NCI-H2196 treated with DMSO at 0.1 percent for 48 hours (cell line): Measurements from ENCODE around the gene MRPL14.
"Not testable (repeated sequence)": the region's sequence is repeated elsewhere in the genome, so short reads cannot be mapped to it uniquely, and the experiment has no call there.

Source experiments
- DNase-seq: peaks from one replicate; lab custom pipeline; 2025; ENCODE audit not compliant: unreplicated experiment; lab: John Stamatoyannopoulos, UW

The MRPL14 gene

DNA sequence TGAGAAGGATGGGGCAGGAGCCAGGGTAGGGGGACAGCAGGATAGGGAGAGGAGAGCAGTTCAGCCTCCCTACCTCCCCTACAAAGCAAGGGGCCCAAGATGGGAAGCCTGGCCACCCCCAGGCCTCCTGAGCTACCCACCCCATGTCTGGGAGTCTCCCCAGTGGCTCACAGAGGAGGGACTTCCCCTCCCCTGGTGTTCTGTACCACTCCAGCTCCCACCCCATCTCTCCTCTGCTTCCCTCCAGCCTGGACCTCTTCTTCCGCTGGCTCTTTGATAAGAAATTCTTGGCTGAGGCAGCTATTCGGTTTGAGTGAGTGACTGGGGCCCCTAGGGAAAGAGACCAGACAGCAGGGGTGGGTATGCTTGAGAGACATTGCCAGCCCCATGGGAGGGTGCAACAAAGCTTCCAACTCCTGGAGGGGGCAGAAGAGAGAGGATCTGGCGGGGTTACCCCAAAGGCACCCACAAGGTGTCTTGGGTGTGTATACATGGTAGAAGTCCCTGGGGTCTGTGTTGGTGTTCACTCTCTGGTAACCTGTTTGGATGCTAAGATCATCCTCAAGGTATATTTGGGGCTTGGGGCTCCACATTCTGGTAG is 23.2 kb upstream of the MRPL14 start:
- no peak for DNase-seq

DNA sequence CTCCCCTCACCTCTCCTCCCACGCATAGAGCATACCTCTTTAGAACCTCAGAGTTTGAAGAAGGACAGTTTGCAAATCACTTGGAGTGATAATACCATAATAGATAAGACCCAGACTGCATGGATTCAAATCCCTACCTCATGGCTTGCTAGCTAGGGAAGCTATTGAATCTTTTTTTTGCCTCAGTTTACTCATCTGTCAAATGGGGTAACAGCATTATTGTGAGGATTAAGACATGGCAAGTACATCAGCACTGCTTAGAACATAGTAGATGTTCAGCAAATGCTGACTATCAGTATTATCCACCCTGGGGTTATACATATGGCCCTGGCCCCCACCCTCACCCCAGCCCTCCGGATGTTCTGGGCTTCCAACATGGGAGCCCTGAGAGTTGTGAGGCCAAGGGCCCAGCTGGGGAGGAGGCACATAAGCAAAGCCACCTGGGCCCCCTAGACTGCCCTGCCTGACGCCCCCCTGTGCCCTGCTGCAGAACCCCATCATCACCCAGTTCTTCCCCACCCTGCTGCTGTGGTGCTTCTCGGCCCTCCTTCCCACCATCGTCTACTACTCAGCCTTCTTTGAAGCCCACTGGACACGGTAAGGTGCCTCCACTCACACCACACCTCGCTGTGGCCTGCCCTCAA is 22.2 kb upstream of the MRPL14 start:
- DNase-seq = no peak

DNA sequence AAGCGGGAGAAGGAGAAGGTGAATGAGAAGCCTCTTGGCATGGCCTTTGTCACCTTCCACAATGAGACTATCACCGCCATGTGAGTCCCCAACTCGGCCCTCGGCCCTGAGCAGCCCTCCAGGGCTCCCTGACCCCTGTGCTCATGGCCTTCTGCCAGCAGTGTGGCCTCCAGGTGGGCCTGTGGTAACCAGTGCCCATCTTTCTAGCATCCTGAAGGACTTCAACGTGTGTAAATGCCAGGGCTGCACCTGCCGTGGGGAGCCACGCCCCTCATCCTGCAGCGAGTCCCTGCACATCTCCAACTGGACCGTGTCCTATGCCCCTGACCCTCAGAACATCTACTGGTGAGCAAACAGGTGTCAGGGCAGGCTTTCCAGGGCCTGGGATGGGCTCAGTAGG is 21.1 kb upstream of the MRPL14 start:
- no peak for DNase-seq

DNA sequence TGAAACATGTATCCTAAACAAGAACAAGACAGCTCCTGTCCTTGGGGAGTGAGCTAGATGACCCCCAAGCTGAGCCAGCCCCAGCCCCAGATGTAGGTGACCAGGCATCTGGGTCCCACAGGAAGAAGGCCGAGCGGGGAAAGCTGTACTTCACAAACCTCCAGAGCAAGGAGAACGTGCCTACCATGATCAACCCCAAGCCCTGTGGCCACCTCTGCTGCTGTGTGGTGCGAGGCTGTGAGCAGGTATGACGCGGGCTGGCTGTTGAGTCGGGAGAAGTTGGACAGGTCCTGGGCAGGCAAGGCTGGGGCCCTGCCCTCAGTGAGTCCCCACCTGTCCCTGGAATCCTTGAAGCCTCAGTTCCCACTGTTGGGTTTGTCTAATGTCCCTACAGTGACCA is 20.0 kb upstream of the MRPL14 start:
- DNase-seq = no peak

DNA sequence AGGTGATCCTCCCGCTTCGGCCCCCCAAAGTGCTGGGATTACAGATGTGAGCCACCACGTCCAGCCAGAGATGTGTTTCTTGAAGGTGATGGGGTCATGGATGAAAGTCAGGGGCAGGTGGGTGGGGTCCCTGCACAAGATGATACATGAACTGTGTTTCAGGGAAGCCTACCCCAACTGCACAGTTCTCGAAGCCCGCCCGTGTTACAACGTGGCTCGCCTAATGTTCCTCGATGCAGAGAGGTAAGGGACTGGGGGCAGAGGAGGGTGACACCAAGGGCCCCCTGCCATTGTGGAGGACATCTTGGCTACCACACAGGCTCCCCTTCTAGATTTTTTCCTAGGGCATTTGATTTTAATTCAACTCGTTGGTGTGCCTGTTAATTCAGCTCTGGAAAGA is 19.4 kb upstream of the MRPL14 start:
- DNase-seq = no peak

- no peak for DNase-seq
Observed at GRCh38 chr6:44145839-44146238, 18.6 kb upstream of the MRPL14 start.

- not testable (repeated sequence) for DNase-seq
Observed at GRCh38 chr6:44144536-44144935, 17.3 kb upstream of the MRPL14 start.

GRCh38 chr6:44143731-44144130 is 16.5 kb upstream of the MRPL14 start:
- DNase-seq = no peak

DNA sequence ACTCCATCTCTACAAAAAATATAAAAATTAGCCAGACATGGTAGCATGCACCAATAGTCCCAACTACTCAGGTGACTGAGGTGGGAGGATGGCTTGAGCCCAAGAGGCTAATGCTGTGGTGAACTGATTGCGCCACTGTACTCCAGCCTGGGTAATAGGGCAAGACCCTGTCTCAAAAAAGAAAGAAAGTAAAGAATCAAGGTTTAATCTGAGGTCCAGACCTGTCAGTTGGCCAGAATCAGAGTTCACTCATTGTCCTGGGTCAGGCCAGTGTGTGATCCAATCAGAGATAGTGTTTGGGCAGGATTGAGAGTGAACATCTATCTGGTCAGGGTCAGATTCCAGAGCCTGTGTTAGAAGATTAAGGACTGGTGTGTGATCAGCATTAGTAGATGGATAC is 15.6 kb upstream of the MRPL14 start:
- DNase-seq = no peak

- DNase-seq = no peak
Observed at GRCh38 chr6:44139351-44139743, 12.1 kb upstream of the MRPL14 start.

DNA sequence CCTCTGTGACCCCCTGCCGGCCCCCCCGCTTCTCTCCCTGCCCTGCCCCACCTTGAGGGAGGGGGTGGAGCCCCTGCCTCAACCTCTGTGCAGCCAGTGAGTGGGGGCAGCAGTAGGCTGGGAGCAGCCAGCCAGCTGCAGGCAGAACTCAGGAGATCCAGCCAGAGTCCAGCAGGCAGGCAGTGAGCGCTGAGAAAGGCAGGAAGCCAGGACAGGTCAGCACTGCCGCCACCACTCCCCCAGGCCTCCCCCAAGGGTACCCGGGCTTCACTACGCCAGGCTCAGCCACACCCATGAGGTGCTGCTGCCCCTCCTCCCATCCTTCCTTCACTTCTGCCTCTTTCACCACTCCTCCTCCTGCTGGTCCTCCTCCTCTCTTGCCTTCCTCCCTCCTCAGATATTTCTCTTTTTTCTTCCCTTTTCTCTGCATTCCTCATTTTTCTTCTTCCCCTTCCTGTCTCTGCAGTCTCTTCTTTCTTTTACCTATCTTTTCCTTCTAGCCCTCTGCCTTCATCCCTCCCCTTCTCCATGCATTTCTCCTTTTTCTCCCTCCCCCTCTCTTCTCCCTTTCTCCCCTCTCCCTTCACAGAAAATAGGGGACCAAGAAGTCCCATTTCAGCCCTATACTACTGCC is 11.6 kb upstream of the MRPL14 start:
- no peak for DNase-seq

DNA sequence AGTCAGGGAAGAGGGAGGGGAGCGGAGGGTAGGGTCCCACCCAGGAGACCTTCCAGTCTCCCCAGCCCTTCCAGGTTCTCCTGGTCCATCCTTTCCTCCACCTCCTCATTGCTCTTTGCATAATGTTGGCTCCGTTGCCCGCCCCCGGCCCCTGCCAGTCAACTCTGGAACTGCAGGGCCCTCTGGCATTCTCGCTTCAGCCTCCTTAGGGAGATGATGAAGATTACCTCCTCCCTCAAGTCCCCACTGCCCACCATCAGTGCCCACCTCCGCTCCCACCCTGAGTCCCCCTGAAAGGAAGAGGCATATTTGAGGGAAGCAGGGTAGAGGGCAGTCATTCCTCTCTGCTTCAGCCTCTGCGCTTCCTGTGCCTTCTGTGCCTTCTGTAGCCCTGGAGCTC is 8.6 kb upstream of the MRPL14 start:
- no peak for DNase-seq

DNA sequence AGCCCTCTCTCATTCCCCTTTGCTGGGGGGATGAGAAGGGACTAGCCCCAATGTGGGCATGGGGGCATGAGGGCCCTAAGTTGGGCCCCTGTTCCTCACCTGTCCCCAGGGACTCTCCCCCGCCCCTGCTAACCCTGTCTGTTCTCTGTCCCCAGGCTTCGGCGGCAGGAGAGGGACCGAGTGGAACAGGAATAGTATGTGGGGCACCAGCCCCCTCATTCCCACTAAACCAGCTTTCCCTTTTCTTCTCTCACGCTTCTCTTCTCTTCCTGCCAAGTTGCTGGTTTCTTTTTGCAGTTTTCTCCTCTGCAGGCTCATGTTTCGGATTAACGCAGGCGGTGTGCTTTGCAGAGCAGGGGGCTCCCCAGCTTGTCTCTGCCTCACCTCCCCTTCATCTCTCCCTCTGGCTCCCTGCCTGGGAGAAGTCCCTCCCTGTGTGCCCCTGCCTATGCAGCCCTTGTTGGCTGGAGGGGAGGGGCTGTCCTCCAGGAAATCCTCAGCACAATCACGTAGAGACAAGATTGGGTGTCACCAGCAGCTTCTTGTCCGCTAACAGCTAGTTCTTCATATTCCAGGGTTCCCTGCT is 8.0 kb upstream of the MRPL14 start:
- no peak for DNase-seq

DNA sequence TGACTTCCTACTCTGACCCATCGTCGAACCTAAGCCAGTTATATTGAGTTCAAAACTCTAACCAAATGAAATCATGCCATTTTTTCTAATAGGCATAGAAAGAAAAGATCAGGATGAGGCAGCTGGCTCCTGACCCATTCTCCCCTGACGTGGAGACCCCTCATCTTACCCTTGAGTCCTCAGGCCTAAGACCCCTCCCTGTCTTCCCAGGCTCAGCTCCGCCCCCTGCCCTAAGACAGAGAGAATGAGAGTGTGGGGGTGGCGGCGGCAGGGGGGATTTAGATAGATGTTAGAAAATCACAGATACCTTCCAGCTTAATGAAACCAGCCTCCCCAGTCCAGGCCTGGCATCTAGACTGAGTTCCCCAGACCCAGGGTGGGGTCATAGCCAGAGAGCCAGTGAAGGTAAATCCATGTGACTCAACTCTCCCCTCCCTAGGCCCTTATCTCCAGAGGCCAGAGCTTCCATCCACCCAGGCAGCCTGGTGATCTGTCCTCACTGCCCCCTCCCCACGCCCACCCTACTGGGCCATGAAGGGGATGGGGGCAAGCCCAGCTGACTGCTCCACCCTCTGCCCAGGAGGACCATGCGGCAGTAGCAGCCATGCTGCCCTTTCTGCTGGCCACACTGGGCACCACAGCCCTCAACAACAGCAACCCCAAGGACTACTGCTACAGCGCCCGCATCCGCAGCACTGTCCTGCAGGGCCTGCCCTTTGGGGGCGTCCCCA is 6.9 kb upstream of the MRPL14 start:
- no peak for DNase-seq

DNA sequence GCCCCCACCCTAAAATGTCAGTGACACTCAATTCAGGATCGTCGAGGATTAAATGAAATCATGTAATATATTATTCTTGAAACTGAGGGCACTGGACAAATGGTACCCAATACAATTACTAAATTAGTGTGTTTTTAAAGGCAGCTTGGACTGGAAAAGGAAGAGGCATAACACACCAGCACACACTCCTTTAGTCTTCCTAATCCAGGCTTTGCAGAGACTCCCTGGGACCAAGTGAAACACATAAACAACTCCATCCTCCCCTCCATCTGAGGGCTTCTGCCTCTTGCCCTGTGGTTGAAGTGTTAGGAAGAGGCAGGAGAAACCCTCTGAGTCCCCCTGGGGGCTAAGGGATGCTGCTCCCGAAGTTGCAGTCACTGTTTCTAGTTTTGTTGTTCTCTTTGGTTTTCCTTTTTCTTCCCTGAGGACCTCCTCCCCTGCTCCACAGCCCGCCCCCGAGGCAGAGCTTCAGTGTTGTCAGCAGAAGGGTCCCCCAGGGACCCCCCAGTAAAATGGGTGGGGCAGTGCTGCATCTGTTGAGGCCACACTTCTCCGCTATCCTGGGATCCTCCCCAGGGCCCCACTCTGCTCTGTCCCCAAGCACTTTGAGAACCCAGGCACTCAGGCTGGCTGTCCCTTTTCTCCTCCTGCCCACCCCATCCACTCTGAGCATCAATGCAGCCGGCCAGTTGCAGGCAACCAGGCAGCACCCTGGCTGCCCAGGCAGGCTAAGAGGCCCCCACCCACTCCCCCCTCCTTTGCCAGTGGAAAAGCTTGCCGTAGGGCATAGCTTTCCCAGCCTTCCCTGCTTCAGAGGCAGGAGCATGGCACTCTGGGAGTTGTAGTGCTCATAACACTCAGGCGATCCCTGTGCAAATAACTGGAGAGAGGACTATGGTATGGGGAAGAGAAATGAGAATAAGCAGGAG is 6.0 kb upstream of the MRPL14 start:
- DNase-seq = peak; percentile 64

DNA sequence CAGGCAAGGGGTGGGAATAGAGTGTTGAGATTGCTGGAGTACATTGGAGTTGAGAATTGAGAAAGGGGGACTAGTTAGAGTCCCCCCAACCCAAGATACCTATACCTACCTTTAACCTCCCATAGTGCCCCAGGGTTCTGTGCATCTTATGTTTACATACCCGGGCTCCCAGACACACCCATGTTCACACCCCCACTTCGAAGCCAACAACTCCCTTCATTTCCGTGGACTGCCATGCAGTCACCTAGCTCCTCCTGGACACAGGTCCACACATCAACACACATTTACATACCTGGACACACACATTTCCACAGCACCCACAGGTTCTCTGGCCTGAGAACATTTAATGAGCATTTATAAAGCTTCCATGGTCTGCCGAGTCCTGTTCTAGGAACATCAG is 5.2 kb upstream of the MRPL14 start:
- no peak for DNase-seq

DNA sequence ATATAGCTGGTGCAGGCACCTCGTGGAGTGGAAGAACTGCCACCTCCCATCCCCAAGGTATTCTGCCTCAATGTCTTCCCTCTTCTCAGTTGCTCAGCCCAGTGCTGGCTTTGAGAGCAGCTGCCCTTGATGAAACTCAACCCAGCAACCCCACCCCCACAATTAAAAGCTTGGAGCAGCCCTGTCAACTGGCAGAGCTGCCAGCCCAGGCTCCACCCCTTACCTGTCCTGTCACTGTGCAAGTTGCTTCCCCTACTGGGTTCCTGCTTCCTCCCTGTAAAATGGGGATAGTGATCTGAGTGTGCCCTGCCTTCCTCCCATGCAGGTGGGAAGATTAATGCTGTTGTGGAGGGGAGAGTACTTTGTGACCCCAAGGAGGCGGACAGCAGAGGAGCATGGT is 4.6 kb upstream of the MRPL14 start:
- peak; percentile 44 for DNase-seq

DNA sequence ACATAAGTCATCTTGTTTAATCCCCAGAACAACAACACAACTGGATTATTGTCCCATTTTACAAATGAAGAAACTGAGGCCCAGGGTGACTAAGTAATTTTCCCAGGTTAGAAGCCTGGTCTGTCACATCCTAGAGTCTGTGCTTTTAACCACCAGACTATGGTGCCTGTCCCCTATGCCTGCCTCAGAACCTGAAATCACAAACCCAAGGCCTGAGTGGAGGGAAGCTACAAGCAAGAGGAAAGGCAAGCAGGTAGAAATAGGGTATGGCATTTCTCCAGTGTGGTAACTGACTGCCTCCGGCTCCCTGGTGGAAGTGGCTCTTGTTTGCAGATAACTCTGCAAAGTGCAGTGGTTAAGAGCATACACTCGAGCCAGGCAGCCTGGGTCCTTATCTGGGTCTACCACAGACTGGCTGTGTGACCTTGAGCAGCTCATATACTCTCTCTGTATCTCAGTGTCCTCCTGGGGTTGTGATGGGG is 2.6 kb upstream of the MRPL14 start:
- no peak for DNase-seq

- no peak for DNase-seq
Observed at GRCh38 chr6:44128020-44128917, 1.0 kb upstream of the MRPL14 start.
